Activated T-cell treated with anti-CD3 and anti-CD28 coated beads, Interleukin-2, amount 50 U/mL, for 24 hours (primary cell): ENCODE data around the gene OR56B4.
"Not testable (repeated sequence)": the region's sequence is repeated elsewhere in the genome, so short reads cannot be mapped to it uniquely, and the experiment has no call there.

ENCODE experiments used
- DNase-seq: peaks from one replicate; pipeline ENCODE4 v3.0.0-alpha.2; 2020
- H3K27ac Mint-ChIP-seq: 2 replicates; pipeline ENCODE4 v1.8.0; 2020; ENCODE audit warnings: mild to moderate bottlenecking, mixed read lengths
- H3K27me3 Mint-ChIP-seq: 2 replicates; pipeline ENCODE4 v1.8.0; 2020; ENCODE audit warnings: mixed read lengths
- H3K36me3 Mint-ChIP-seq: 2 replicates; pipeline ENCODE4 v1.8.0; 2020; ENCODE audit warnings: low read depth, mixed read lengths
- H3K4me1 Mint-ChIP-seq: 2 replicates; pipeline ENCODE4 v1.8.0; 2020; ENCODE audit warnings: low read depth, mixed read lengths
- H3K4me3 Mint-ChIP-seq: 2 replicates; pipeline ENCODE4 v1.8.0; 2020; ENCODE audit warnings: mild to moderate bottlenecking, moderate library complexity, mixed read lengths
- H3K9me3 Mint-ChIP-seq: 2 replicates; pipeline ENCODE4 v1.8.0; 2020; ENCODE audit warnings: mixed read lengths

The OR56B4 gene

DNA sequence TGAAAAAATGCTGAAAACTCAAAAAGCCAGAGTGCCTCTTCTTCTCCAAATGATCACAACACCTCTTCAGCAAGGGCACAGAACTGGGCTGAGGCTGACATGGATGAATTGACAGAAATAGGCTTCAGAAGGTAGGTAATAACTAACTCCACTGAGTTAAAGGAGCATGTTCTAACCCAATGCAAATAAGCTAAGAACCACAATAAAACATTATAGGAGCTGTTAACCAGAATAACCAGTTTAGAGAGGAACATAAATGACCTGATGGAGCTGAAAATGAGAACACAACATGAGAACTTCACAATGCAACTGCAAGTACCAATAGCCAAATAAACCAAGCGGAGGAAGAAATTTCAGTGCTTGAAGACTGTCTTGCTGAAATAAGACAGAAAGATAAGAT, 9.2 kb downstream of the OR56B4 start:
- H3K4me1 Mint-ChIP-seq: no peaks in the 10 kb centered on the region
- H3K36me3 Mint-ChIP-seq: no peaks in the 10 kb centered on the region
- peaks cover 13% of the 10 kb centered on the region for H3K9me3 Mint-ChIP-seq
- no peak overlapping the region for H3K27ac Mint-ChIP-seq
- H3K4me3 Mint-ChIP-seq: no peak overlapping the region
- DNase-seq: no peak
- peaks cover 17% of the 10 kb centered on the region for H3K27me3 Mint-ChIP-seq

DNA sequence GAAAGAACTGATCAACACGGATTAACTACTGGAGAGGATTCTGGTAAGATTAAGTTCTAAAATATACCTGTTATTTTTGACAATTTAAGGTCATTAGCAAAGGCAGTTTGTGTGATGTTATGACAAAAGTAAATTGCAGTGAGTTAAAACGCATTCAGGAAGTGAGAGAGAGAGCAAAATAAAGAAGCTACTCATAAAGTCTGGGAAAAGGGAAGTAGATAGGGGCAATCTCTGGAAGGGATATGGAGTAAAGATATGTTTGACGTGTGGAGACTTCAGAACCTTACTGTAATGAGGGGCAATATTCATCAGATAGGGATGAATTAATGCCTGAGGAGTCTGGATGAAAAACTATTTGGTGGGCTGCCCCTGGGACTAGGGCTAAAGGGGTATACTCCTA, 16.8 kb downstream of the OR56B4 start:
- Mint-ChIP-seq H3K27me3 (peaks cover 4% of the 10 kb centered on the region), H3K4me1 (no peaks in the 10 kb centered on the region), H3K36me3 (no peaks in the 10 kb centered on the region), H3K4me3 (no peak overlapping the region), H3K9me3 (no peaks in the 10 kb centered on the region), H3K27ac (no peak overlapping the region)
- DNase-seq: no peak

GRCh38 chr11:6127881-6128280, 20.4 kb downstream of the OR56B4 start:
- Mint-ChIP-seq H3K4me1 (no peaks in the 10 kb centered on the region), H3K9me3 (no peaks in the 10 kb centered on the region), H3K27me3 (no peaks in the 10 kb centered on the region), H3K36me3 (no peaks in the 10 kb centered on the region), H3K4me3 (no peak overlapping the region), H3K27ac (no peak overlapping the region)
- no peak for DNase-seq

DNA sequence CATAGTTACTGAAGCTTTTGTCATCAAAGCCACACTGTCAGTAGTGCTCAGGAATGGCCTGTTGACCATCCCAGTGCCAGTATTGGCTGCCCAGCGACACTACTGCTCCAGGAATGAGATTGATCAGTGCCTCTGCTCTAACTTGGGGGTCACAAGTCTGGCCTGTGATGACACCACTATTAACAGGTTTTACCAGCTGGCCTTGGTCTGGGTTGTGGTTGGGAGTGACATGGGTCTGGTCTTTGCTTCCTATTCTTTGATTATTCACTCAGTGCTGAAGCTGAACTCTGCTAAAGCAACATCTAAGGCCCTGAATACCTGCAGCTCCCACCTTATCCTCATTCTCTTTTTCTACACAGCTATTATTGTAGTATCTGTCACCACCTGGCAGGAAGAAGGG, 21.5 kb downstream of the OR56B4 start:
- H3K27ac Mint-ChIP-seq: no peak overlapping the region
- H3K9me3 Mint-ChIP-seq: no peaks in the 10 kb centered on the region
- no peak overlapping the region for H3K4me3 Mint-ChIP-seq
- H3K36me3 Mint-ChIP-seq: no peaks in the 10 kb centered on the region
- no peaks in the 10 kb centered on the region for H3K4me1 Mint-ChIP-seq
- no peak for DNase-seq
- no peaks in the 10 kb centered on the region for H3K27me3 Mint-ChIP-seq

DNA sequence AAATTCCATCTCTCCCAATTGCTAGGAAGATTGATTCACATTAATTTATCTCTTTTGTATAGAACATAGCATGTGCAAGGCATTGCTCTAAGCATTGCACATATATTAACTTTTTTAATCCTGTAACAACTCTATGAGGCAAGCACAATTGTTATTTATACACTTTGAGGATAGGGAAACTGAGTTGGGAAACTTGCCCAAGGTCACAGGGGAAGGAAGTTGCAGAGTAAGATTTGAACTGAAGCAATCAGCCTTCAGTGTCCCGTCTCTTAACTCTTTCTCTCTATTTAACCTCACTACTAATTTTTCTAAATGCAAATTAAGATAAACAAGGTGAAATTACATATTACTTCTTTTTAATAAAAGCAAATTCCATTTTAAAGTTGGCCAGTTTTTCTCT, 22.2 kb downstream of the OR56B4 start:
- no peak overlapping the region for H3K4me3 Mint-ChIP-seq
- no peaks in the 10 kb centered on the region for H3K36me3 Mint-ChIP-seq
- no peaks in the 10 kb centered on the region for H3K27me3 Mint-ChIP-seq
- no peaks in the 10 kb centered on the region for H3K9me3 Mint-ChIP-seq
- DNase-seq: no peak
- no peaks in the 10 kb centered on the region for H3K4me1 Mint-ChIP-seq
- H3K27ac Mint-ChIP-seq: no peak overlapping the region

DNA sequence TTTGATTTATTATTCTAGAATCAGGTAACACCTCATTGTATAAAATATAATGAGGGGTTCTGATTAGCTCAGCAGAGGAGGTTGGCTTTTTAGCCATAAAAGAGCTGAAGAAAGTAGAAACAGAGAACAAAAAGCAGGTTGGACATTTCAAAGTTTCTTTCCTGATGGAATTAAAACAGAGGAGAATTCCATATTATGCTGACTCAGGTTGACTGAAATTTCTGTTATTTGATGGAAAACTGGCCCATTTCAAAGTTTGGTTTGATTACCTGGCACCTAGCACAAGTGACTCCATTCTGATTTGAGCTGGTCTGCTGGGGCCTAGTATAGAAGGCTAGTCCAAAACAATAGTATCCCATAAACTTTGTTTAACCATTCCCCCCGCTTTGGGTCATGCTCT, 24.9 kb downstream of the OR56B4 start:
- Mint-ChIP-seq H3K36me3 (no peaks in the 10 kb centered on the region), H3K27me3 (no peaks in the 10 kb centered on the region), H3K9me3 (no peaks in the 10 kb centered on the region), H3K4me3 (no peak overlapping the region), H3K27ac (no peak overlapping the region), H3K4me1 (no peaks in the 10 kb centered on the region)
- no peak for DNase-seq

DNA sequence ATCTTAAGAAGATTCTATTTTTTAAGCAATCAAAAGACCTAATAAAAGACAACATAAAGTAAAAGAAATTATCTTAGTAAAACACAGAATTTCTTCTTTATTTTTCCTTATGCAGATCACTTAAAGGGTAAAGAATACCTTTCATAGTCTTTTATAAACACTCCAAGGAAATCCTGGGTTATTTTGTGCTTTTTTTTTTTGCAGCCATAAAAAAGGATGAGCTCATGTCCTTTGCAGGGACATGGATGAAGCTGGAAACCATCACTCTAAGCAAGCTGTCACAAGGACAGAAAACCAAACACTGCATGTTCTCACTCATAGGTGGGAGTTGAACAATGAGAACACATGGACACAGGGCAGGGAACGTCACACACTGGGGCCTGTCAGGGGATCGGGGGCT, 28.5 kb downstream of the OR56B4 start:
- not testable (repeated sequence) for H3K27me3 Mint-ChIP-seq, H3K36me3 Mint-ChIP-seq, H3K9me3 Mint-ChIP-seq, DNase-seq, H3K4me1 Mint-ChIP-seq, H3K27ac Mint-ChIP-seq, H3K4me3 Mint-ChIP-seq

- H3K36me3 Mint-ChIP-seq: no peaks in the 10 kb centered on the region
- H3K4me3 Mint-ChIP-seq: no peak overlapping the region
- H3K27me3 Mint-ChIP-seq: peaks cover 19% of the 10 kb centered on the region
- H3K9me3 Mint-ChIP-seq: no peaks in the 10 kb centered on the region
- no peak overlapping the region for H3K27ac Mint-ChIP-seq
- no peak for DNase-seq
- no peaks in the 10 kb centered on the region for H3K4me1 Mint-ChIP-seq
Observed at GRCh38 chr11:6142936-6143335, 35.5 kb downstream of the OR56B4 start.

- not testable (repeated sequence) for H3K4me3 Mint-ChIP-seq, DNase-seq, H3K27ac Mint-ChIP-seq, H3K4me1 Mint-ChIP-seq, H3K36me3 Mint-ChIP-seq, H3K9me3 Mint-ChIP-seq
- H3K27me3 Mint-ChIP-seq: peaks cover 12% of the 10 kb centered on the region
Observed at GRCh38 chr11:6143737-6144136, 36.3 kb downstream of the OR56B4 start.

GRCh38 chr11:6151117-6151516, 43.6 kb downstream of the OR56B4 start:
- Mint-ChIP-seq H3K27me3 (no peaks in the 10 kb centered on the region), H3K27ac (no peak overlapping the region), H3K4me1 (no peaks in the 10 kb centered on the region), H3K36me3 (no peaks in the 10 kb centered on the region), H3K4me3 (no peak overlapping the region), H3K9me3 (no peaks in the 10 kb centered on the region)
- DNase-seq: no peak

DNA sequence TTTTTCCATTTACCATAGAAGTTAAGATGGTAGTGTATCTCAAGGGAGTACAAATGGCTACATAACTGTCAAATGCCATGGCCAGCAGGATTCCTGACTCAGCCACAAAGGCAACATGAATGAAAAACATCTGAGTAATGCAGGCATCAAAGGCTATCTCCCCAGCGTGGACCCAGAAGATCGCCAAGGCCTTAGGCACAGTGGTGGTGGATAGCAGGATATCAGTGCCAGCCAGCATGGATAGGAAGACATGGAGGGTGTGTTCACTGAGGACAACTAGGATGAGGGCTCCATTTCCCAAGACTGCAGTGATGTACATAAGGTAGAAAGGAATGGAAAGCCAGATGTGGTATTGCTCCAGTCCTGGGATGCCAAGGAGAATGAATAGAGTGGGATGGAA, 44.6 kb downstream of the OR56B4 start:
- no peaks in the 10 kb centered on the region for H3K27me3 Mint-ChIP-seq
- no peak overlapping the region for H3K27ac Mint-ChIP-seq
- no peak for DNase-seq

DNA sequence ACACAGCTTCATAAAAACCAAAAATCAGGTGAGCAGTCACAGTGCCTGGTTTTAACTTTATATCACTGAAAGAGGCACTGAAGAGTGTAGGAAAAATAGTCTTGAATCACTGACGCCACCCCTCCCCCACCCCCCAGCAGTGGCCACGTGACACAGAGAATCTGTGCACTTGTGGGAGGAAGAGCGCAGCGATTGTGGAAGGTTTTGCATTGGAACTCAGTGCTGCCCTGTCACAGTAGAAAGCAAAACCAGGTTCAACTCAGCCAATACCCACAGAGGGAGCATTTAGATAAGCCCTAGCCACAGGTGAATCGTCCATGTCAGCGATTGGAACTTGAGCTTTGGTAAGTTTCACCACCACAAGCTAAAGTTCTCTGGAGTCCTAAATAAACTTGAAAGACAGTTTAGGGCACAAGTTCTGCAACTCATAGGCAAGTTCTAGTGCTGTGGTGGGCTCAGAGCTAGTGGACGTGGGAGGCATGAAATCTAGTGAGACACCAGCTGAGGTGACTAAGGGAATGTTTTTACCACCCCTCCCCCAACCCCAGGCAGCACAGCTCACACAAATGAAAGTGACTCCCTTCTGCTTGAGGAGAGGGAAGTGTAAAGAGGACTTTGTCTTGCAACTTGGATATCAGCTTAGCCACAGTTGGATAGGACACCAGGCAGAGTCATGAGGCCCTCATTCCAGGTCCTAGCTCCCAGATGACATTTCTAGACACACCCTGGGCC, 49.3 kb downstream of the OR56B4 start:
- Mint-ChIP-seq H3K36me3 (no peaks in the 10 kb centered on the region), H3K4me1 (no peaks in the 10 kb centered on the region), H3K9me3 (no peaks in the 10 kb centered on the region), H3K27me3 (peaks cover 9% of the 10 kb centered on the region), H3K4me3 (no peak overlapping the region), H3K27ac (no peak overlapping the region)
- DNase-seq: no peak

More for the DNA sequence above, 44.6 kb downstream of the OR56B4 start:
- Mint-ChIP-seq H3K36me3 (no peaks in the 10 kb centered on the region), H3K4me1 (no peaks in the 10 kb centered on the region), H3K4me3 (no peak overlapping the region), H3K9me3 (no peaks in the 10 kb centered on the region)
